Smooth muscle cell (in vitro differentiated cells): ENCODE results near the gene DSG3. TPM values are rescaled to one million over a fixed set of nuclear protein-coding genes. Genes with fewer than 3 reads are reported as not detected.

Experiments used
- DNase-seq: peaks from one replicate; lab custom pipeline; 2025; ENCODE audit not compliant: unreplicated experiment; lab: John Stamatoyannopoulos, UW
- H2AFZ ChIP-seq: fragments of 200-600 bp; sonication (generic); 2 replicates; pipeline ENCODE4 v1.6.0; 2016; ENCODE audit warnings: antibody characterized with exemption, low read depth, mild to moderate bottlenecking
- H3F3A ChIP-seq: fragments of 200-600 bp; sonication (generic); 2 replicates; pipeline ENCODE4 v1.6.0; 2017; ENCODE audit warnings: antibody characterized with exemption, low read depth
- H3K27ac ChIP-seq: fragments of 200-600 bp; sonication (generic); 2 replicates; pipeline ENCODE4 v1.5.1; 2016; ENCODE audit warnings: low read depth, mild to moderate bottlenecking
- H3K27me3 ChIP-seq: fragments of 200-600 bp; sonication (generic); 2 replicates; pipeline ENCODE4 v1.6.1; 2016; ENCODE audit warnings: low read depth, mild to moderate bottlenecking
- H3K36me3 ChIP-seq: fragments of 200-600 bp; sonication (generic); 2 replicates; pipeline ENCODE4 v1.5.1; 2016; ENCODE audit warnings: low read depth
- H3K4me1 ChIP-seq: fragments of 200-600 bp; sonication (generic); 2 replicates; pipeline ENCODE4 v1.5.1; 2016; ENCODE audit warnings: low read depth
- H3K4me2 ChIP-seq: fragments of 200-600 bp; sonication (generic); 2 replicates; pipeline ENCODE4 v1.6.0; 2016; ENCODE audit warnings: mild to moderate bottlenecking
- H3K4me3 ChIP-seq: fragments of 200-600 bp; sonication (generic); 2 replicates; pipeline ENCODE4 v1.5.1; 2016; ENCODE audit warnings: mild to moderate bottlenecking
- H3K79me2 ChIP-seq: fragments of 200-600 bp; sonication (generic); 2 replicates; pipeline ENCODE4 v1.6.0; 2016; ENCODE audit warnings: low read depth, mild to moderate bottlenecking
- H3K9ac ChIP-seq: fragments of 200-600 bp; sonication (generic); 2 replicates; pipeline ENCODE4 v1.6.0; 2016; ENCODE audit warnings: low read depth
- H3K9me3 ChIP-seq: fragments of 200-600 bp; sonication (generic); replicated peaks from 2 replicates; pipeline ENCODE4 v1.5.1; 2016; ENCODE audit warnings: low read depth
- H4K20me1 ChIP-seq: fragments of 200-600 bp; sonication (generic); 2 replicates; pipeline ENCODE4 v1.6.0; 2016; ENCODE audit warnings: low read depth
- CTCF ChIP-seq: fragments of 200-600 bp; sonication (generic); IDR thresholded peaks from 2 replicates; pipeline ENCODE4 v1.5.1; 2017; ENCODE audit warnings: borderline replicate concordance, mild to moderate bottlenecking, antibody characterized with exemption; ENCODE audit not compliant: insufficient read depth, poor library complexity, severe bottlenecking
- WGBS: methylation state at CpG from one replicate; pipeline ENCODE4 v1.1.7; 2016; ENCODE audit warnings: low lambda C conversion rate; 5-methylcytosine and 5-hydroxymethylcytosine counted together
- polyA plus RNA-seq: library from polyadenylated mRNA; unstranded; fragments of >200 nt; fragmentation: Nextera tagmentation; extraction: Ambion mirVana; gene quantifications from 2 replicates; pipeline ENCODE4 v1.2.1, GENCODE V29; 2016
- total RNA-seq: library from RNA; depleted of rRNA; stranded (reverse); fragments of >200 nt; gene quantifications from 2 replicates; pipeline ENCODE4 v1.2.3, GENCODE V29; 2014

The DSG3 gene
- total and polyA plus RNA-seq, 2 experiments from 2014 or later: 4.9 to 44.8 TPM

DNA sequence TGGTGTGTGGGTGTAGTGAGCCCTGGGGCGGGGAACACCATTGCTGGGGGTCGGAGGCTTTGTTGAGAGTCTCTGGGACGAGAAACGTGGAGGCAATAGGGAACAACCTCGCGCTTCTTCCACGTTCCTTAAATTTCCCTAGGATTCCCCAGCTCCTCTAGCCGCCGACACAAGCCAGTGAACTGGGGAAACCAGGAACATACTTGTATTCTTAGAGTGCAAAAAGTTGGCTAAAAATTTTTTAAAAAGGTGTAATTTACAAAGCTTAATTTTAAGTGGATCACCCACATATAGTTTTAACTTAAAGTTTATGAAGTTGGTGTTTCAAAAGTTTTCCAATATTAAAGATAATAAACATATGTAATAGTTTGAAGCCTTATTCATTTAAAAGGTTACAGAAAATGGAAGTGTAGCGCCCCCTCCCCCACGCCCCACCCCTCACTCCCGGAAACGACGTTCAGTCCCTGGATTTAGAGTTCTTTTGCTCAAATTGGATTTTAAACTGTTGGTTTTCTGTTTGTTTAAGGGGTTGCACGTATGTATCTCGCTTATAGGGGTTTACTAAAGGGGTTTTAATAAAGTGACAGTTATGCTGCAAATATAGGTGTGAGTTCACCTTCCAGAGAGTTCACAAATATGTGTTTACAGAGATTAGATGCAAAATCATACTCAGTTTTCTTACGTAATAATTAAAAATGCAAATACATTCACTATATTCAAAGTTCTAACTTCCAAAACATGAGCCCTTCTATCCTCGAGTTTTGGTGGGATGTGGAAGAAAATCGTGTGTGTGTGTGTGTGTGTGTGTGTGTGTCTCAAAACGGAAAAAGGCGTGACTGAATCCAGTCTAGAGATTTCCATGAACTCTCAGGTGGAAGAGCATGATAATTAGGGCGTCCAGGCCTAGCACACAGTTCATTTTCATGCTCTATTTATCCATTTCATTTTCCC is 51.3 kb downstream of the DSG3 start:
- Histone ChIP-seq H2AFZ (peak overlapping the region; percentile 96), H3K9me3 (no peaks in the 10 kb centered on the region), H3K4me3 (peak overlapping the region; percentile 96), H3K4me2 (peak overlapping the region; percentile 99), H3F3A (peaks cover 7% of the 10 kb centered on the region), H3K4me1 (peaks cover 18% of the 10 kb centered on the region), H3K36me3 (no peaks in the 10 kb centered on the region), H3K79me2 (peaks cover 50% of the 10 kb centered on the region), H3K27me3 (no peaks in the 10 kb centered on the region), H4K20me1 (peaks cover 11% of the 10 kb centered on the region), H3K9ac (peak overlapping the region; percentile 90), H3K27ac (peak overlapping the region; percentile 53)
- no peak for TF ChIP-seq CTCF
- DNase-seq: no peak
- 2% methylated on average over 21 of the region's 22 CpGs for WGBS

GRCh38 chr18:31500051-31500688 is 52.6 kb downstream of the DSG3 start:
- no peak overlapping the region for H2AFZ ChIP-seq
- no peaks in the 10 kb centered on the region for H3K9me3 ChIP-seq
- no peak overlapping the region for H3K9ac ChIP-seq

GRCh38 chr18:31503011-31503410 is 55.5 kb downstream of the DSG3 start:
- Histone ChIP-seq H3K4me2 (no peak overlapping the region), H3K9me3 (no peaks in the 10 kb centered on the region), H3F3A (no peaks in the 10 kb centered on the region), H2AFZ (no peak overlapping the region), H3K4me3 (no peak overlapping the region), H3K36me3 (no peaks in the 10 kb centered on the region), H3K27me3 (no peaks in the 10 kb centered on the region), H3K79me2 (peaks cover 92% of the 10 kb centered on the region), H3K9ac (no peak overlapping the region), H3K4me1 (peaks cover 18% of the 10 kb centered on the region), H4K20me1 (peaks cover 39% of the 10 kb centered on the region), H3K27ac (no peak overlapping the region)
- WGBS: 100% methylated on average over 4 of the region's 4 CpGs
- TF ChIP-seq CTCF: no peak
- DNase-seq: no peak

More at GRCh38 chr18:31500051-31500688, 52.6 kb downstream of the DSG3 start:
- no peak for TF ChIP-seq CTCF
- no peak for DNase-seq
- H3F3A ChIP-seq: peaks cover 7% of the 10 kb centered on the region
- H3K4me3 ChIP-seq: peak overlapping the region; percentile 96
- H3K27ac ChIP-seq: no peak overlapping the region
- no peaks in the 10 kb centered on the region for H3K36me3 ChIP-seq
- peaks cover 64% of the 10 kb centered on the region for H3K79me2 ChIP-seq
- whole genome bisulfite sequencing: 57% methylated on average over 6 of the region's 6 CpGs
- H3K4me1 ChIP-seq: peaks cover 18% of the 10 kb centered on the region
- H3K4me2 ChIP-seq: peak overlapping the region; percentile 99
- H3K27me3 ChIP-seq: no peaks in the 10 kb centered on the region
- H4K20me1 ChIP-seq: peaks cover 24% of the 10 kb centered on the region
